ENCODE results near the gene RNF148.

RNF148 gene

DNA sequence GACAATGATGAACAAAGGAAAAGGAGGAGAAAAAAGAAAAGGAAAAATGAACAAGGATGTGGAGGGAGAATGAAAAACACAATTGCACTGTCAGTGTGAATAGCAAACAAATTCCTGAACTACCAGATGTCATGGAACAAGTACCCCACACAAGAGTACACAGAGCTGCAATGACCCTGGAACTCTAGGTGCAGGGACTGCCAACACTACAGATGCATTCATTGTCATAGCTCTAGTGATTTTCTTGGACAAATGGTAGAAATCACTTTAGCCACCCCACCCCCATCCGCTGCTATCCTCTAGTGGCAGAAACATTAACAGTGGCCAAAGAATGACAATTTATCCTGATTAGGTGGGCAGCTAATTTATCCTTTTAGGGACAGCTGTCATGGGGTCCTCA is 6.9 kb downstream of the RNF148 start:
- 0 out of 2 replicates have a peak, but pooled peaks cover 2% of the 10 kb centered on the region for H3K9me3 ChIP-seq (ENCODE audit: low read length)

DNA sequence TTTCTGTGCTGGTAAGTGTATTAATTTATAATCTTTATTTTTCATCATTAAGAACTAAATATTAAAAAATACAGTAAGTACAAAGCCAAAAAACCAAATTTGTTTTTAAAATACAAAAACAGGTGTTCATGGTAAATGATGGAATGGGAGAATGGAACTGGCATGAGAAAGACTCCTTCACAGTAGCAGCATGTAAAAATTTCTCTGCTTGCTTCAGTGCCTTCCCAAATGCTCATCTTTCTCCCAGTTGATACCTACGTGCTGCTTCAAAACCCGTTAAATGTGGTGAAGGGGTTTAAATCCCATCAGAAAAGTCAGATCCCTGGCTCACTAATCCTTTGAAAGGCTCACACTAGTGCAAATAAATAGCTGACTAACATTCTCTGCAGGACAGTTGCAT is 8.0 kb downstream of the RNF148 start:
- no peak overlapping the region for H3K27ac ChIP-seq (ENCODE audit: low read depth, low read length, poor library complexity, severe bottlenecking)
- 0 out of 2 replicates have a peak, but pooled peaks cover 2% of the 10 kb centered on the region for H3K9me3 ChIP-seq (ENCODE audit: low read length)
- no peaks in the 10 kb centered on the region for H4K20me1 ChIP-seq (ENCODE audit: insufficient read depth, low read length)
- no peak overlapping the region for H2AFZ ChIP-seq (ENCODE audit: low read length)
- H3K36me3 ChIP-seq (ENCODE audit: insufficient read depth, low read length), result no peaks in the 10 kb centered on the region
- no peak overlapping the region for H3K9ac ChIP-seq (ENCODE audit: low read length)
- no peaks in the 10 kb centered on the region for H3K27me3 ChIP-seq (ENCODE audit: insufficient read depth, low read length)
- H3K4me1 ChIP-seq (ENCODE audit: insufficient read depth, low read length, severe bottlenecking), result no peaks in the 10 kb centered on the region
- H3K79me2 ChIP-seq (ENCODE audit: insufficient read depth, low read length), result no peaks in the 10 kb centered on the region
- TF ChIP-seq EZH2 (IDR thresholded peaks at IDR 0.05; ENCODE audit: borderline replicate concordance, low read length), result no peak
- TF ChIP-seq, protein P1, sequence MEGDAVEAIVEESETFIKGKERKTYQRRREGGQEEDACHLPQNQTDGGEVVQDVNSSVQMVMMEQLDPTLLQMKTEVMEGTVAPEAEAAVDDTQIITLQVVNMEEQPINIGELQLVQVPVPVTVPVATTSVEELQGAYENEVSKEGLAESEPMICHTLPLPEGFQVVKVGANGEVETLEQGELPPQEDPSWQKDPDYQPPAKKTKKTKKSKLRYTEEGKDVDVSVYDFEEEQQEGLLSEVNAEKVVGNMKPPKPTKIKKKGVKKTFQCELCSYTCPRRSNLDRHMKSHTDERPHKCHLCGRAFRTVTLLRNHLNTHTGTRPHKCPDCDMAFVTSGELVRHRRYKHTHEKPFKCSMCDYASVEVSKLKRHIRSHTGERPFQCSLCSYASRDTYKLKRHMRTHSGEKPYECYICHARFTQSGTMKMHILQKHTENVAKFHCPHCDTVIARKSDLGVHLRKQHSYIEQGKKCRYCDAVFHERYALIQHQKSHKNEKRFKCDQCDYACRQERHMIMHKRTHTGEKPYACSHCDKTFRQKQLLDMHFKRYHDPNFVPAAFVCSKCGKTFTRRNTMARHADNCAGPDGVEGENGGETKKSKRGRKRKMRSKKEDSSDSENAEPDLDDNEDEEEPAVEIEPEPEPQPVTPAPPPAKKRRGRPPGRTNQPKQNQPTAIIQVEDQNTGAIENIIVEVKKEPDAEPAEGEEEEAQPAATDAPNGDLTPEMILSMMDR (IDR thresholded peaks at IDR 0.05; ENCODE audit: low read length), result no peak
- no peak overlapping the region for H3K4me3 ChIP-seq (ENCODE audit: low read depth, low read length, poor library complexity, severe bottlenecking)
- H3K9me2 ChIP-seq (ENCODE audit: low read depth, low read length), result no peaks in the 10 kb centered on the region
- no peak overlapping the region for H3K4me2 ChIP-seq (ENCODE audit: low read length)
- H3F3A ChIP-seq (ENCODE audit: insufficient read depth, low read length), result no peaks in the 10 kb centered on the region

More for the DNA sequence above, 6.9 kb downstream of the RNF148 start:
- Histone ChIP-seq H3K9me2 (ENCODE audit: low read depth, low read length) (no peaks in the 10 kb centered on the region), H2AFZ (ENCODE audit: low read length) (no peak overlapping the region), H3K9ac (ENCODE audit: low read length) (no peak overlapping the region), H3K36me3 (ENCODE audit: insufficient read depth, low read length) (no peaks in the 10 kb centered on the region), H3K27ac (ENCODE audit: low read depth, low read length, poor library complexity, severe bottlenecking) (no peak overlapping the region), H4K20me1 (ENCODE audit: insufficient read depth, low read length) (no peaks in the 10 kb centered on the region), H3K79me2 (ENCODE audit: insufficient read depth, low read length) (no peaks in the 10 kb centered on the region), H3K4me2 (ENCODE audit: low read length) (no peak overlapping the region), H3K4me3 (ENCODE audit: low read depth, low read length, poor library complexity, severe bottlenecking) (no peak overlapping the region), H3K4me1 (ENCODE audit: insufficient read depth, low read length, severe bottlenecking) (no peaks in the 10 kb centered on the region), H3F3A (ENCODE audit: insufficient read depth, low read length) (no peaks in the 10 kb centered on the region), H3K27me3 (ENCODE audit: insufficient read depth, low read length) (no peaks in the 10 kb centered on the region)
- TF ChIP-seq EZH2 (IDR thresholded peaks at IDR 0.05; ENCODE audit: borderline replicate concordance, low read length), result no peak
- TF ChIP-seq, protein P1 (IDR thresholded peaks at IDR 0.05; ENCODE audit: low read length), result no peak

- H3K4me1 ChIP-seq (ENCODE audit: insufficient read depth, low read length, severe bottlenecking), result no peaks in the 10 kb centered on the region
- H3K27ac ChIP-seq (ENCODE audit: low read depth, low read length, poor library complexity, severe bottlenecking), result no peak overlapping the region
- H3K27me3 ChIP-seq (ENCODE audit: insufficient read depth, low read length), result no peaks in the 10 kb centered on the region
- H2AFZ ChIP-seq (ENCODE audit: low read length), result no peak overlapping the region
- H3K9me2 ChIP-seq (ENCODE audit: low read depth, low read length), result no peaks in the 10 kb centered on the region
- TF ChIP-seq, protein P1 (IDR thresholded peaks at IDR 0.05; ENCODE audit: low read length), result no peak
- no peak for TF ChIP-seq EZH2 (IDR thresholded peaks at IDR 0.05; ENCODE audit: borderline replicate concordance, low read length)
- no peak overlapping the region for H3K4me2 ChIP-seq (ENCODE audit: low read length)
- H4K20me1 ChIP-seq (ENCODE audit: insufficient read depth, low read length), result no peaks in the 10 kb centered on the region
- 0 out of 2 replicates have a peak, but pooled peaks cover 2% of the 10 kb centered on the region for H3K9me3 ChIP-seq (ENCODE audit: low read length)
- H3K36me3 ChIP-seq (ENCODE audit: insufficient read depth, low read length), result no peaks in the 10 kb centered on the region
- no peak overlapping the region for H3K9ac ChIP-seq (ENCODE audit: low read length)
- no peaks in the 10 kb centered on the region for H3K79me2 ChIP-seq (ENCODE audit: insufficient read depth, low read length)
- H3K4me3 ChIP-seq (ENCODE audit: low read depth, low read length, poor library complexity, severe bottlenecking), result no peak overlapping the region
- H3F3A ChIP-seq (ENCODE audit: insufficient read depth, low read length), result no peaks in the 10 kb centered on the region
Measured at GRCh38 chr7:122692769-122693309, 9.9 kb downstream of the RNF148 start.
